ENCODE data around the gene XIRP1. TPM values are rescaled to one million over a fixed set of nuclear protein-coding genes. Genes with fewer than 3 reads are reported as not detected.
"Not testable (repeated sequence)": the region's sequence is repeated elsewhere in the genome, so short reads cannot be mapped to it uniquely, and the experiment has no call there.

XIRP1 gene, protein sequence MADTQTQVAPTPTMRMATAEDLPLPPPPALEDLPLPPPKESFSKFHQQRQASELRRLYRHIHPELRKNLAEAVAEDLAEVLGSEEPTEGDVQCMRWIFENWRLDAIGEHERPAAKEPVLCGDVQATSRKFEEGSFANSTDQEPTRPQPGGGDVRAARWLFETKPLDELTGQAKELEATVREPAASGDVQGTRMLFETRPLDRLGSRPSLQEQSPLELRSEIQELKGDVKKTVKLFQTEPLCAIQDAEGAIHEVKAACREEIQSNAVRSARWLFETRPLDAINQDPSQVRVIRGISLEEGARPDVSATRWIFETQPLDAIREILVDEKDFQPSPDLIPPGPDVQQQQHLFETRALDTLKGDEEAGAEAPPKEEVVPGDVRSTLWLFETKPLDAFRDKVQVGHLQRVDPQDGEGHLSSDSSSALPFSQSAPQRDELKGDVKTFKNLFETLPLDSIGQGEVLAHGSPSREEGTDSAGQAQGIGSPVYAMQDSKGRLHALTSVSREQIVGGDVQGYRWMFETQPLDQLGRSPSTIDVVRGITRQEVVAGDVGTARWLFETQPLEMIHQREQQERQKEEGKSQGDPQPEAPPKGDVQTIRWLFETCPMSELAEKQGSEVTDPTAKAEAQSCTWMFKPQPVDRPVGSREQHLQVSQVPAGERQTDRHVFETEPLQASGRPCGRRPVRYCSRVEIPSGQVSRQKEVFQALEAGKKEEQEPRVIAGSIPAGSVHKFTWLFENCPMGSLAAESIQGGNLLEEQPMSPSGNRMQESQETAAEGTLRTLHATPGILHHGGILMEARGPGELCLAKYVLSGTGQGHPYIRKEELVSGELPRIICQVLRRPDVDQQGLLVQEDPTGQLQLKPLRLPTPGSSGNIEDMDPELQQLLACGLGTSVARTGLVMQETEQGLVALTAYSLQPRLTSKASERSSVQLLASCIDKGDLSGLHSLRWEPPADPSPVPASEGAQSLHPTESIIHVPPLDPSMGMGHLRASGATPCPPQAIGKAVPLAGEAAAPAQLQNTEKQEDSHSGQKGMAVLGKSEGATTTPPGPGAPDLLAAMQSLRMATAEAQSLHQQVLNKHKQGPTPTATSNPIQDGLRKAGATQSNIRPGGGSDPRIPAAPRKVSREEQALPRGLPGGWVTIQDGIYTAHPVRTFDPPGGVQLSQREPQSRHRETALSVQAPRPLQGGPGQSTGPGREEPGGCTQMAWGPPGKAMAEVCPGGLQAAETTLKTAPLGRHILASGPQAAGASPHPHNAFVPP (N-terminal part only)
- 0.72 TPM for total RNA-seq (ENCODE audit: insufficient read depth, low replicate concordance)

DNA sequence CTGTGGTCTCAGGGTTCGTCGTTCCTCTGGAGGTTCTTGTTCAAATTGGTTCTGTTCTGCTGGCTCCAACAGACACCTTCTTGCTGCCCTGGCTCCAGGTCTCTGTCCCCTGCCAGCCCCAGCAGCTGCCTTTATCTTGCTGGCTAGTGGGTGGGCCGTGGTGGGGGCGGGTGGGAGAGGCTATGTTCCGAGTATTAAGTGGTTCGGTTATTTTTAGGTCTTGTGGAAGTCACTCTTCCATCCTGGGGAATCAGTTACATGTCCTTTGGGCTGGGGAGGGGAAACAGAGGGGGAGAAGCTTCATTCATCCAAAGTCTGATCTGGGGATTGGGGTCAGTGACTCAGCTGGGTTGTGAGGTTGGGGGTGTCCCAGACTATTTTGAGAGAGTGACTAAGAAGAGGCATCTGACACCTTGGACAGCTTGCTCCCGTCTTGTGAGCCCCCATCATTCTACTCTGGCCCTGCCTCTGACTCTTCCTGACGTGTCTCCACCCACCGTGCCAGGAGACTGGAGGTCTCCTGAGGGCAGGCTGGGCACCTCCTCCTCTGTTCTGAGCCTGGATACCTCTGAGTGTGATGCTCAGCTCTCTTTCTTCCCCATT lies at the start of gene XIRP1:
Gene XIRP1 (minus strand): TSS at position 106 of the 603 bp plus-strand sequence. CDS start 3,150 bp downstream, outside the sequence.
- no peak for DNase-seq (ENCODE audit: low spot score)

DNA sequence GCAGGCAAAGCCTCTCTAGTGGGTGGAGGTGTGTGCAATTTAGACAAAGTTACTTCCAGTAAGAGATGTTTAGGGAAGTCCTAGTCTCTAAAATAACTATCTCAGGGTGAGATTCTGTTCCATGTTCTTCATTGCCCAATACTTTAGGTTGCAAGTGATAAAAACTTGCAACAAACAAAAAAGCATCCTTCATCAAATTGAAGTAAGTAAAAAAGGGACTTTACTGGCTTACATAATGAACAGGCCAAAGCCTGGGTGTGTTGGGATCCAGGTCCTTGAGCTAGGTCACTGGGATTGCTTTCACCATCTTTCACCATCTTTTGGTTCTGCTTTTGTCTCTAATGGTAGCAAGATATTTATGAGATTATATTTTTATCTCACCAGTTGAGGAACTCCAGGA lies 49.2 kb upstream of the XIRP1 start:
- DNase-seq (ENCODE audit: low spot score) = no peak

DNA sequence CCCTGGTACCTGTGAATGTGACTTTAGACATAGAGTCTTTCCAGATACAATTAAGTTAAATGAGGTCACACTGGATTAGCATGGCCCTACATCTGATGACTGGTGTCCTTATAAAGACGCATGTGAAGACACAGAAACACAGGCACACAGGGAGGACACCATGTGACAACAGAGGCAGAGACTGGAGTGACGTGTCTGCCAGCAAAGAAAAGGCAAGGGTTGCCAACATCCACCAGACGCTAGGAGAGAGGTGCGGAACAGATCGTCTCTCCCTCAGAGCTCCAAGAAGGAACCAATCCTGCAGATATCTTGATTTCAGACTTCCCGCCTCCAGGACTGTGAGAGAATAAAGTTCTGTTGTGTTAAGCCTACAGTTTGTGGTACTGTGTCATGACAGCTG lies 44.6 kb upstream of the XIRP1 start:
- no peak for DNase-seq (ENCODE audit: low spot score)

DNA sequence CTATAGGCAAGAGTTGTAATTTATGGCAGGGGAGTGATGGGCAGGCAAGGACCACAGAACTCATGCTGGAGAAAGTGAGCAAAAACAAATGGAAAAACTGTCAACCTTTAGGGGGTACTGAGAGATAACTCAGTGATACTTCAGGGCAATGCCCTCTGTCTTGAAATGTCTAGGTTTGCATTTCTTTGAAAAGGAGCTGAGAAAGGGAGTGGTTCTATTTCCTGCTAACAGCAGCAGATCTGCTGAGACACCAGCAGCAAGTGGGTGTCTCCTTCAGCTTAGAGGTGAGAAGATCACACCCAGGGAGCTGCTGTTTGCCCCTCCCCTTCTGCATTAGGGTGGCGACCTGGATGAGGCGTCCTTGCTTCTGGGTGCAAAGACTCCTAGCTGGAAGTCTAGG lies 42.3 kb upstream of the XIRP1 start:
- DNase-seq (ENCODE audit: low spot score) = no peak

DNA sequence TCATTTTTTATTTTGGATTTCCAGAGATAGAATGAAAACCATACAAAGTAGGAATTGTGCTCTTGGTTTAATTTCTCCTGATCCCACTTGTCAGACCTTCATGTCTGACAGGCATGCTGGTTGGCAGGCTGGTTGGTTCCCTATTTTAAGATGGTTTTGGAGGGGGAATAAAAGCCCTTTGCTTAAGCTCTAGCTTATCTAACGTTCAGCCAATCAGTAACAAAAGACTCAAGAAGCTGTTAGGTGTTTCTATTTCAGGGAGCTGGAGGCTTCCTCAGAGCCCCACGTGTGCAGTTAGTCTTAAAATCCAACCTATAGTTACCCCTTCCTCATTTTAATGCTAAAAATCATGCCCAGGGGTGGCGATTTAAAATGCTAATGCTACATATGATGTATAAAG lies 40.5 kb upstream of the XIRP1 start:
- no peak for DNase-seq (ENCODE audit: low spot score)

DNA sequence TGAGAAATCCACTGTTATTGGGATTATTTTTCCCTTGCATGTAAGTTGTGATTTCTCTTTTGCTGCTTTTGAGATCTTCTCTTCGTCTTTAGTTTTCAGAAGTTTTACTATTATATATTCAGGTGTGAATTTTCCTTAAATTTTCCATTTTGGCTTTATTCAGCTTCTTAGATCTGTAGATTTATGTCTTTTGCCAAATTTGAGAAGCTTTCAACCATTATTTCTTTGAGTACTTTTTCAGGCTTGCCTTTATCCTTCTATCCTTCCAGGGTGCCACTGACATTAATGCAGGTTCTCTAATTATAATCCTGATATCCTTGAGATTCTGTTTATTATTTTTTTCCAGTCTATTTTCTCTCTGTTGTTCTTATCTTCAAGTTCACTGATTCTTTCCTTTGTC lies 38.1 kb upstream of the XIRP1 start:
- no peak for DNase-seq (ENCODE audit: low spot score)

DNA sequence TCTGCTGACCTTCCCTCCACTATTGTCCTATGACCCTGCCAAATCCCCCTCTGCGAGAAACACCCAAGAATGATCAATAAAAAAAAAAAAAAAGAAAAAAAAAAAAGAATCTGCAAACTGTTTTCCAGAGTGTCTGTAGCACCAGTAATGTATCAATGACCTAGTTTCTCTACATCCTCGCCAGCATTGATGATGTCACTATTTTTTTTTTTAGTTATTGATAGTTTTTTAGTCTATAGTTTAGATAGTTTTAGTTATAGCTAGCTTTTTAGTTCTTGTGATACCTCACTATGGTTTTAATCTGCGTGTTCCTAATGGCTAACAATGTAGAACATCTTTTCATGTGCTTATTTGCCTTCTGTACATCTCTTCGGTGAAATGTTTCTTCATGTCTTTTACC lies 36.1 kb upstream of the XIRP1 start:
- DNase-seq (ENCODE audit: low spot score) = no peak

DNA sequence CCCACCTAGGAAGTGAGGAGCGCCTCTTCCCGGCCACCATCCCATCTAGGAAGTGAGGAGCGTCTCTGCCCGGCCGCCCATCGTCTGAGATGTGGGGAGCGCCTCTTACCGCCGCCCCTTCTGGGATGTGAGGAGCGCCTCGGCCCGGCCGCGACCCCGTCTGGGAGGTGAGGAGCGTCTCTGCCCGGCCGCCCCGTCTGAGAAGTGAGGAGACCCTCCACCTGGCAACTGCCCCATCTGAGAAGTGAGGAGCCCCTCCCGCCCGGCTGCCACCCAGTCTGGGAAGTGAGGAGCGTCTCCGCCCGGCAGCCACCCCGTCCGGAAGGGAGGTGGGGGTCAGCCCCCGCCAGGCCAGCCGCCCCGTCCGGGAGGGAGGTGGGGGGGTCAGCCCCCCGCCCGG lies 35.2 kb upstream of the XIRP1 start:
- DNase-seq (ENCODE audit: low spot score) = not testable (repeated sequence)

DNA sequence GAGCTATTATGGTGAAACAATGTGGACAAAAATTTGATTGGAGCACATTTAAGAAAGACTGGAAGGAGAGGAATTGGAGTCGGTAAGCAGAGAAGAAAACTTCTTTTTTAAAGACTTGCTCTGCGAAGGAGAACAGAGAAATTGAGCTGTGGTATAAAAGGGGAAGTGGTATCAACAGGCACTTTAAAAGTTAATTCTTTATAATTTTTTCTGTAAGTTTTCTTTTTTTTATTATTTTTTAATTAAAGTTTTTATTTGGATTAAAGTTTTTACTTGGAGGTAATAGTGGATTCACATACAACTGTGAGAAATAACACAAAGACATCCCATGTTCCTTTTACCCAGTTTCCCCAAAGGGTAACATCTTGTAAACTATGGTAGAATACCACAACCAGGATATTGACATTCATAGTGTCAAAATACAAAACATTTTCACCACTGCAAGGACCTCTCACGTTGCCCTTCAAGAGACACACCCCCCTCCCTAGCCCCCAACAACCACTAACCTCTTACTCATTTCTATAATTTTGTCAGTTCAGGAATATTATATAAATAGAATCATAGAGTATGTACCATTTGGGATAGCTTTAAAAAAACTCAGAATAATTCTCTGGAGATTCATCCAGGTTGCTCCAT lies 33.8 kb upstream of the XIRP1 start:
- no peak for DNase-seq (ENCODE audit: low spot score)

DNA sequence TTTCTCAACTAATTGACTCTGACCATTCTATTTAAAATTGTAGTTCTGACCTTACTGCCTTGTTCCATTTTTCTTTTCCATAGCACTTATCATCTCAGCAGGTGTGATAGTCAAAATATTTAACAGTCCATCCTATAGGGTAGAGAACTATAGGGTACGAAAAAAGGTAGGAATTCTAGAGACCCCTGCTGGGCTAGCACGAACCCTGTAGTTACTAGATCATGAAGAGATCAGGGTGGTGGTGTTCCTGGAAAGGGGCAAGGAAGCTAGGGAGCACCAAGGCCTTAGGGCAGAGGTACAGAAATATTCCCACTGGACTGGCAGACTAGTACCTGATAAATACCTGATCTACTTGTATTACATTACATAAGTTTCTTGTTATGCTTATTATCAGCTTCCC lies 31.9 kb upstream of the XIRP1 start:
- DNase-seq (ENCODE audit: low spot score) = no peak

DNA sequence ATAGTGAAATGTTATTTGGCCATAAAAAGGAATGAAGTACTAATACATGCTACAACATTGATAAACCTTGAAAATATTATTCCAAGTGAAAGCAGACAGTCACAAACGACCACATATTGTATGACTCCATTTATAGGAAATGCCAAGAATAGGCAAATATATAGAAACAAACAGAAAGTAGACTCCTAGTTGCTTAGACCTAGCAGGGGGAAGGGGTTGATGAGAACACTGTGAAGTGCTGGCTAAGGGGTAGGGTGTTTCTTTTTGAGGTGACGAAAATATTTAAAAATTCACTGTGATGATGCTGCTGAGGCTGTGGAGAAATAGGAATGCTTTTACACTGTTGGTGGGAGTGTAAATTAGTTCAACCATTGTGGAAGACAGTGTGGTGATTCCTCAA lies 30.5 kb upstream of the XIRP1 start:
- DNase-seq (ENCODE audit: low spot score) = no peak

DNA sequence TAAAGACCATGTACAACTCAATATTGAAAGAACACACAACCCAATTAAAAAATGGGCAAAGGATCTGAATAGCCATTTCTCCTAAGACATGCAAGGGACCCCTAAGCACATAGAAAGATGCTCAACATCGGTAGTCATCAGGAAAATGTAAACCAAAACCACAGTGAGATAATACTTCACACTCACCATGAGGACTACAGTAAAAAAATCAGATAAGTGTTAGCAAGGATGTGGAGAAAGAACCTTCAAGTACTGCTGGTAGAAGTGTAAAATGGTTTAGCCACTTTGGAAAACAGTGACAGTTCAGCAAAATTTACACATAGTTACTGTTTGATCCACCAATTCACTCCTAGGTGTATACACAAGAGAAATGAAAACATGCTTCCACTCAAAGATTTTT lies 30.1 kb upstream of the XIRP1 start:
- DNase-seq (ENCODE audit: low spot score) = no peak

DNA sequence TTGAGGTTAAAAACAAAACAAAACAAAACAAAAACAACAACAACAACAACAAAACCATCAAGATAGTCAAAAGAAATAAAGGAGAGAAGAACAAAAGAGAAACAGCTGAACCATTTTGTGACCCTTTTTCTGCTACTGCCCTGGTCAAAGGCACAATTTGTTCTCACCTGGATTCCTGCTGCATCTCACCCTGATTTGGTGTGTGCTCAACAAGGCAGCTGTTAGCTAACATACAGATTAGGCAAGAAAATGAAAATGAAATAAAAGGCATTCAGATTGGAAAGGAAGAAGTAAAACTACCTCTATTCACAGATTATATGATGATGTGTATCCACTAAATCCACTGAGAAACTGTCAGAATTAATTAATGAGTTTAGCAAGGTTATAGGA lies 28.7 kb upstream of the XIRP1 start:
- DNase-seq (ENCODE audit: low spot score) = no peak

DNA sequence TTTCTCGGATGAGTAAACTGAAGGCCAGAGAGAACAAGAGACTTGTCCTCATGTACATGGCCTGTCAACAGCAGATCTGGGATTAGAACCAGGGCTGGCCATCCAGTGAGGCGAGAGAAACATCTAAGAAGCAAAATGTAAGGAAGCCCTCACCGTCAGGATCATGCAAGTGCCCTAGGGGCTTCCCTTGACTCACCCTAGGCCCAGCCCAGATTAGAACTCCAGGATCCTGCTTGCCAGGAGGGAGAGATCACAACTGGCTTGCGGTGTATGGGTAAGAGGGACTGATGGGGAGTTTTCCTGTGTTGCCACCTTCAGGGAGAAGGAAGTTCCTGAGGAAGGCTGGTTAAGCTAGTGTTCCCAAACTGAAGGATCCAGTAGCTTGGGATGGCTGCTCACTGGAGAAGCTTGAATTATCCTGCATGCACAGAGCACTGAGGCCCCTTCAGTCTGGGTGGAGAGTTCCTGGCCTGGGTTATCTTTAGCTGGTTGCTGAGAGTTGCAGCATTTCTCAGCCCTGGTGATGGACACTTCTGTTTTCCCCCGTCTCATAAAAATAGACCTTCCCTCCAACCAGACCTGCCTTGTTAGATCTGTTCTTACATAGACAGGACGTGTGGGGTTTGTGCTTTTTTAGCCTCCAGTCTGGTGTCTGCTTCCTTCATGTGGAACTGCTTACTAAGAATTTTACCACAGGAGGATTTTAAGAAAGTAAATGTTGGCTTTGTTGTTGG lies 28.2 kb upstream of the XIRP1 start:
- DNase-seq (ENCODE audit: low spot score) = peak; percentile 65

DNA sequence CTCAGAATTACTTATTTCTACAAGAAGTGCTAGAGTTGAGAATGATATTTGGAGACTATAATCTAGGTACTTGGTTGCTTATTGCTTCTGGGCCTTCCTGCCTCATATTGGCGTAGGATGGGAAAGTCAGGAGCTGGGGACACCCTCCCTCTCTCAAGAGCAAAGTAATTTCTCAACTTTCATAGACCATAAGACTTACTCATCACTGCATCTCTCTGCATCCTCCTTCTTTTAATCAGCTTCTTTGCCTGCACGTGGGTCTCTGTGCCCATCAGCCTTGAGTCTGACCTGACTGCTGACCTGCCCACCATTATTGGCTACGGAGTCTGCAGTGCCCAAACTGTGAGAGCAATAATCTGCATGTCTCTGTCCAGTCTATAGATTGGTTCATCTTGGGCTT lies 27.3 kb upstream of the XIRP1 start:
- no peak for DNase-seq (ENCODE audit: low spot score)

DNA sequence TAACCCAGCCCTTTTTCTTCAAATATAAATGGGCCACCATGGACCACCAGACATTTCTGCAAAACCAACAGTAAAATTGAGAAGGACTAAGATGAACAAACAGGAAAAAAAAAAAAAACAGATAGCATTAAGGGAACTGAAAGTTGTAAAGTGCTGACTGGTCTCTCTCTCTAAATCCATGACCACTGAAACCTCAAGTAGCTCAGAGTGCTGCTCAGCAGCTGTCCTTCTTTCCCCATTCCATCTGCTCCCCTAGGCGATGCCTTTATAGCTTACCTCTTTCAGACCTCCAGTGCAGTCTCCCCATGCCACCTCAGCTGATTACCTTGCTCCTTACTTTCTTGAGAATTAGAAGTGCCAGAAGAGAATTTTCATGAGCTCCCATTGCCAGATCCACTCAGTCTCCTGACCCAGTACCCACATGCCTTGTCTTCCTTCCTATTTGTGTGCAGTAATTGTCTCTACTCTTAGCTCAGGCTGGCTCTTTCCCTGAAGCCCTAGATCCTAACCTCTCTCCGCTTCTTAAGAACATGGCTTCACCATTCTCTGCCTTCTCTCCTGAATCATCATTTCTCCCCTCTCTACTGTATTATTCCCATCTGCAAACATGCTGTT lies 23.9 kb upstream of the XIRP1 start:
- DNase-seq (ENCODE audit: low spot score) = peak; percentile 35

DNA sequence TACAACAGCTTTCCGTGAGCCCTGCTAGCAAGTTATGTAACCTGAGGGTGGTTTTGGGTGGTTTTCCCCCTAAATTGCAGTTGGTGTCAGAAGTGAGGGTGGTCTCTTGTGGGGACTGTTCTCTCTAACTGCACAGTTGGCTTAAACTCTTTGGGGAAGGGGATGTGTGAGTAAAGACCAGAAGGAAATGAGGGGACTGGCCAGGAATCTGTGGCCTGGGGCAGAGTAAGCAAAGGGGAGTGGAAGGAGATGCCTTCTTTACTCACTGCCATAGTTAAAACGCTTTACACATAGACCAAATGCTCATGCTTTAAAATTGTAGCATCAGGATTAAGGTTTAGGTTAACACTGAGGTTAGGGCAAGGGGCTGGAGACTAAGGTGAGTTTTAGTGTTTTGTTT lies 21.2 kb upstream of the XIRP1 start:
- no peak for DNase-seq (ENCODE audit: low spot score)

DNA sequence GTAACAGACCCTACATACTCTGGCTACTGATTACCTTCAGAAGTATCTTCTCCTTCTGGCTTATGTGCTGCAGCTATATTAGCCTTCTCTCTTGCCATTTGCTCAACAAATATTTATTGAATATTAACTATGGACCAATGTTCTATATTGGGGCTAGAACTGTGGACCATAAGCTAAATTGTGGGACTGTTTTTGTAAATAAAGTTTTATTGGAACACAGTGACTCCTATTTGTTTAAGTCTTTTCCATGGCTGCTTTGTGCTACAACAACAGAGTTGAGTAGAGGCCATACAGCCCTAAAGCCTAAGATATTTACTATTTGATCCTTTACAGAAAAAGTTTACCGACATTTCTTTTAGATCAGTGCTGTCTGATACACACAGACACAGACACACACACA lies 20.3 kb upstream of the XIRP1 start:
- DNase-seq (ENCODE audit: low spot score) = no peak

DNA sequence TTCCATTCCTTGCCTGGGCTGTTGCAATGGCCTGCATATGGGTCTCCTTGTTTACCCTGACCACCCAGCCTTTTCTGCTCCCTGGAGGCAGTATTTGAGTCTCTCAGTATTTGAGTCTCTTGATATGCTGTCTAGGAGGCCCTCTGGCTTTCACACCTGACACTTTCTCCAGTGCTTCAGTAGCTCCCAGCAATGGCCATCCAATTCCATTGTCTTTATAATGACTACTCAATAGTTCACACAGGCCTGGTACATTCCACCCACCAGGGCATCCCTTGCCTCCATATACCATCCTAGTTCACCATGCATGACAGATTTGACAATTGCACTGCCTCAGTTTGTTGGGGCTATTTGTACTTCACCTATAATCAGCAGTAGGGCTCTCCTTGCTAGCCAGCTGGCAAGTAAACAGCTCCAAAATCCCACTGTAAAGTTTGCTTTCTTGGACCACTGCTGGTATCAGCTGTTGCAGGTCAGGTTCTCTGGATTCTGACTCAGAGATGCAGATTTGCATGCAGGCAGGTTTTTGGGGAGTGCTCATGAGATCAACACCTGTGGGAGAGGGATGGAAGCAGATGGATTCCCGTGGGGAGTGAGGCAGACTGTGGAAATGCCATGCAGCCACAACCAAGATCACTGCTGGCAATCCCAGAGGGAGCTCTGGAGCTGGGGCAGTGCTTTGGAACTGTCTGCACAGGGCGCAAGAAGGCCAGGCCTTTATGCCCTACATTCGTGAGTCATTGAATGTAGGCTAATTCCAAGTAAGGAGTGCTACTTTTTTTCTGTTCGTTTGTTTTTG lies 19.1 kb upstream of the XIRP1 start:
- DNase-seq (ENCODE audit: low spot score) = no peak
